GM12892 (cell line): ENCODE measurements around the gene ZGPAT.

ENCODE experiments used
- POLR2A ChIP-seq: IDR thresholded peaks from 2 replicates; pipeline ENCODE4 v1.6.1; 2011; ENCODE audit warnings: low read depth, low read length, control low read depth
- POLR2AphosphoS5 ChIP-seq: IDR thresholded peaks from 2 replicates; pipeline ENCODE4 v1.6.1; 2011; ENCODE audit warnings: low read depth, low read length, control low read depth
- TAF1 ChIP-seq: IDR thresholded peaks from 2 replicates; pipeline ENCODE4 v1.6.1; 2011; ENCODE audit warnings: low read depth, mild to moderate bottlenecking, control low read depth, low read length, borderline replicate concordance

GRCh38 chr20:63734111-63734945 is 26.5 kb downstream of the ZGPAT start:
- TF ChIP-seq POLR2AphosphoS5 (no peak), POLR2A (no peak), TAF1 (no peak)
